ENCODE data around the gene CD22.

GRCh38 chr19:35288906-35289305 lies 40.1 kb upstream of the CD22 start:
- TF ChIP-seq CTCF (IDR thresholded peaks at IDR 0.05) (no peak), POLR2A (IDR thresholded peaks at IDR 0.05) (no peak)
